OCI-LY3 (cell line): Measurements from ENCODE around the gene CCNT2.
A peak's percentile ranks its signal among the peaks of the same experiment; 100 is the strongest.

Experiments
- H2AFZ ChIP-seq: fragments of 200-600, 300-600 bp; shearing (Covaris generic); 2 replicates; pipeline ENCODE4 v1.6.0; 2014; ENCODE audit warnings: antibody characterized with exemption, low read depth, low read length
- H3K27ac ChIP-seq: fragments of 200-600, 300-600 bp; sonication (generic); 2 replicates; pipeline ENCODE4 v1.5.1; 2014; ENCODE audit warnings: mild to moderate bottlenecking, low read length, moderate library complexity, mixed read lengths
- H3K27me3 ChIP-seq: fragments of 200-600, 300-600 bp; sonication (generic); 2 replicates; pipeline ENCODE4 v1.6.1; 2014; ENCODE audit warnings: low read depth, low read length, mixed read lengths
- H3K36me3 ChIP-seq: fragments of 200-600, 300-600 bp; sonication (generic); replicated peaks from 2 replicates; pipeline ENCODE3; 2014; ENCODE audit warnings: low read depth, low read length, mixed read lengths
- H3K4me1 ChIP-seq: fragments of 300-600, 200-600 bp; sonication (generic); 2 replicates; pipeline ENCODE4 v1.6.1; 2014; ENCODE audit warnings: low read length, mixed read lengths
- H3K4me2 ChIP-seq: fragments of 200-600, 300-600 bp; sonication (generic); 2 replicates; pipeline ENCODE4 v1.6.1; 2014; ENCODE audit warnings: low read length, mixed read lengths
- H3K4me3 ChIP-seq: fragments of 300-600, 200-600 bp; sonication (generic); 2 replicates; pipeline ENCODE4 v1.5.1; 2014; ENCODE audit warnings: antibody characterized with exemption, mild to moderate bottlenecking, low read length, moderate library complexity
- H3K79me2 ChIP-seq: fragments of 300-600, 200-600 bp; shearing (Covaris generic); 2 replicates; pipeline ENCODE4 v1.6.1; 2014; ENCODE audit warnings: mild to moderate bottlenecking, low read length, mixed read lengths
- H3K9ac ChIP-seq: fragments of 300-600, 200-600 bp; shearing (Covaris generic); 2 replicates; pipeline ENCODE4 v1.6.0; 2014; ENCODE audit warnings: mild to moderate bottlenecking, low read length, moderate library complexity
- H3K9me3 ChIP-seq: fragments of 200-600, 300-600 bp; shearing (Covaris generic); 2 replicates; pipeline ENCODE4 v1.6.1; 2014; ENCODE audit warnings: low read length, mixed read lengths; ENCODE audit not compliant: insufficient read depth
- H4K20me1 ChIP-seq: fragments of 200-600, 300-600 bp; sonication (generic); 2 replicates; pipeline ENCODE4 v1.6.1; 2016; ENCODE audit warnings: low read length, mixed read lengths; ENCODE audit not compliant: insufficient read depth
- CTCF ChIP-seq: fragments of 200-600, 300-600 bp; sonication (generic); IDR thresholded peaks from 2 replicates; pipeline ENCODE4 v1.5.1; 2014; ENCODE audit warnings: antibody characterized with exemption, low read length, low read depth
- EZH2phosphoT487 ChIP-seq: fragments of 200-600 bp; shearing (Covaris generic); IDR thresholded peaks from 2 replicates; pipeline ENCODE4 v1.6.1; 2018; ENCODE audit warnings: antibody characterized with exemption, mixed run types, low read depth

CCNT2 gene

GRCh38 chr2:134912361-134912760, 6.3 kb upstream of the CCNT2 start:
- H3K4me3 ChIP-seq, result no peak overlapping the region
- H3K27ac ChIP-seq, result no peak overlapping the region
- H3K4me2 ChIP-seq, result no peak overlapping the region
- no peaks in the 10 kb centered on the region for H4K20me1 ChIP-seq
- H3K9me3 ChIP-seq, result no peaks in the 10 kb centered on the region
- peaks cover 8% of the 10 kb centered on the region; the same call in 1 of the 2 replicates for H3K79me2 ChIP-seq
- no peaks in the 10 kb centered on the region for H3K27me3 ChIP-seq
- peaks cover 6% of the 10 kb centered on the region for H3K4me1 ChIP-seq
- no peak for TF ChIP-seq EZH2phosphoT487
- TF ChIP-seq CTCF, result no peak
- no peaks in the 10 kb centered on the region for H3K36me3 ChIP-seq
- no peak overlapping the region for H3K9ac ChIP-seq
- H2AFZ ChIP-seq, result no peak overlapping the region

GRCh38 chr2:134917360-134917865, 1.2 kb upstream of the CCNT2 start:
- Histone ChIP-seq H3K9ac (peak overlapping the region; percentile 94), H3K27me3 (no peaks in the 10 kb centered on the region), H3K9me3 (no peaks in the 10 kb centered on the region), H2AFZ (peak overlapping the region; percentile 58), H3K27ac (peak overlapping the region; percentile 96), H4K20me1 (peaks cover 26% of the 10 kb centered on the region), H3K36me3 (peaks cover 13% of the 10 kb centered on the region), H3K79me2 (peaks cover 46% of the 10 kb centered on the region), H3K4me1 (peaks cover 17% of the 10 kb centered on the region), H3K4me3 (peak overlapping the region; percentile 84), H3K4me2 (peak overlapping the region; percentile 76)
- no peak for TF ChIP-seq EZH2phosphoT487
- no peak for TF ChIP-seq CTCF

- Histone ChIP-seq H3K36me3 (peaks cover 15% of the 10 kb centered on the region), H3K9ac (peak overlapping the region; percentile 94), H3K4me1 (peaks cover 17% of the 10 kb centered on the region), H4K20me1 (peaks cover 31% of the 10 kb centered on the region), H3K4me2 (peak overlapping the region; percentile 76), H3K27me3 (no peaks in the 10 kb centered on the region), H3K27ac (peak overlapping the region; percentile 96), H3K4me3 (peak overlapping the region; percentile 84), H3K9me3 (no peaks in the 10 kb centered on the region), H3K79me2 (peaks cover 51% of the 10 kb centered on the region), H2AFZ (peak overlapping the region; percentile 58)
- TF ChIP-seq EZH2phosphoT487, result no peak
- TF ChIP-seq CTCF, result no peak
Observed at GRCh38 chr2:134917888-134918525, 615 bp upstream of the CCNT2 start.

GRCh38 chr2:134919341-134920210, 954 bp downstream of the CCNT2 start:
- TF ChIP-seq CTCF, result no peak
- no peak for TF ChIP-seq EZH2phosphoT487
- peaks cover 45% of the 10 kb centered on the region for H4K20me1 ChIP-seq

More at GRCh38 chr2:134919341-134920210, 954 bp downstream of the CCNT2 start:
- H3K79me2 ChIP-seq, result peaks cover 67% of the 10 kb centered on the region
- H3K27ac ChIP-seq, result peak overlapping the region; percentile 96
- no peaks in the 10 kb centered on the region for H3K9me3 ChIP-seq
- no peak overlapping the region for H2AFZ ChIP-seq
- H3K4me3 ChIP-seq, result peak overlapping the region; percentile 84
- peak overlapping the region; percentile 81 for H3K4me2 ChIP-seq
- no peaks in the 10 kb centered on the region for H3K27me3 ChIP-seq
- H3K4me1 ChIP-seq, result peaks cover 17% of the 10 kb centered on the region
- H3K9ac ChIP-seq, result peak overlapping the region; percentile 89
- H3K36me3 ChIP-seq, result peaks cover 21% of the 10 kb centered on the region
